Vagina (tissue), 2 donors: ENCODE data around the gene KCTD16.

Experiments used
- POLR2A ChIP-seq, 2 donors: fragments of 450-650 bp; IDR thresholded peaks; one replicate each; pipeline ENCODE4 v1.6.1; 2017; ENCODE audit warnings: antibody characterized with exemption in 2 of 2, mild to moderate bottlenecking in 2 of 2, moderate library complexity in 2 of 2
- POLR2AphosphoS5 ChIP-seq, 2 donors: sonication (generic); formaldehyde crosslinking; IDR thresholded peaks; one replicate each; pipeline ENCODE4 v1.9.0; 2017; ENCODE audit warnings: antibody characterized with exemption in 2 of 2, mild to moderate bottlenecking in 2 of 2, low read depth in 1 of 2; ENCODE audit not compliant: insufficient read depth in 1 of 2
- TF ChIP-seq, protein P1 (sequence below), 3 experiments: fragments of 450-650 bp in 2 of 3; fragments of 200-600 bp in 1 of 3; sonication (generic) in 1 of 3; IDR thresholded peaks; one replicate each; pipeline ENCODE4 v1.5.1; 2017 to 2019; ENCODE audit warnings: antibody characterized with exemption in 3 of 3, mild to moderate bottlenecking in 2 of 3, moderate library complexity in 2 of 3

DNA sequence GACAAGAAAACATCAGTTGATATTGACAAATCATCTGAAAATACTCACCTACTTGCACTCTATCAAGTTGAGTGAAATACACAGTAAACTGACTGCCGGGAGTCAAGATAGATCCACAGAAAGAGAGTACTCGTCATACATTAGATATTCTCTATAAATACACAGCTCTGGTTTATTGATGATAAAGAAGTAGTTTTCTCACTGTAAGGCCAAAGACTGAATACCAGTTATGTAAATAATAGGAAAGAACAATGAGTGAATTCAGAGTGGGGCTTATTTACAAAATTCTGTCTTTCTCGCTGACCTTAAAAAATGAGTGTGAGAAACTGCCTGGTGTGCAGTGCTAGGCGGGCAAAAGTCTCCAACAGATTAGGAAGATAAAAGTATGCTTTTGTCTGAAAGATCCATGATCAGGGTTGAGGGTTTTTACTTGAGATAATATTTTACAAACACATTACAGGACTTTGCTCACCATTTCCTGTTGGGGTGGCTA is 341.0 kb downstream of the KCTD16 start:
- TF ChIP-seq POLR2AphosphoS5 (IDR thresholded peaks at IDR 0.05; ENCODE audit: insufficient read depth in 1 of 2, low read depth in 1 of 2): no peak
- TF ChIP-seq, protein P1, sequence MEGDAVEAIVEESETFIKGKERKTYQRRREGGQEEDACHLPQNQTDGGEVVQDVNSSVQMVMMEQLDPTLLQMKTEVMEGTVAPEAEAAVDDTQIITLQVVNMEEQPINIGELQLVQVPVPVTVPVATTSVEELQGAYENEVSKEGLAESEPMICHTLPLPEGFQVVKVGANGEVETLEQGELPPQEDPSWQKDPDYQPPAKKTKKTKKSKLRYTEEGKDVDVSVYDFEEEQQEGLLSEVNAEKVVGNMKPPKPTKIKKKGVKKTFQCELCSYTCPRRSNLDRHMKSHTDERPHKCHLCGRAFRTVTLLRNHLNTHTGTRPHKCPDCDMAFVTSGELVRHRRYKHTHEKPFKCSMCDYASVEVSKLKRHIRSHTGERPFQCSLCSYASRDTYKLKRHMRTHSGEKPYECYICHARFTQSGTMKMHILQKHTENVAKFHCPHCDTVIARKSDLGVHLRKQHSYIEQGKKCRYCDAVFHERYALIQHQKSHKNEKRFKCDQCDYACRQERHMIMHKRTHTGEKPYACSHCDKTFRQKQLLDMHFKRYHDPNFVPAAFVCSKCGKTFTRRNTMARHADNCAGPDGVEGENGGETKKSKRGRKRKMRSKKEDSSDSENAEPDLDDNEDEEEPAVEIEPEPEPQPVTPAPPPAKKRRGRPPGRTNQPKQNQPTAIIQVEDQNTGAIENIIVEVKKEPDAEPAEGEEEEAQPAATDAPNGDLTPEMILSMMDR (IDR thresholded peaks at IDR 0.05): no peak
- no peak for TF ChIP-seq POLR2A (IDR thresholded peaks at IDR 0.05)
